Natural killer cell treated with Interleukin-12 subunit alpha and Interleukin-12 subunit beta and Interleukin-15 and Interleukin-18, amount 100 ng/mL, for 72 hours (primary cell): ENCODE measurements around the gene TTLL10. TPM values are rescaled to one million over a fixed set of nuclear protein-coding genes. Genes with fewer than 3 reads are reported as not detected.

Experiments used
- ATAC-seq, 2 donors: fragments of 150-1000 bp; cut with Tn5 transposase in 1 of 2; sonication (Bioruptor Pico), chemical (Tn5 transposase) in 1 of 2; 2 replicates each; pipeline ENCODE4 v1.10.0; 2021
- DNase-seq: peaks from one replicate; pipeline ENCODE4 v3.0.0; 2022; ENCODE audit warnings: low spot score
- H3K27ac Mint-ChIP-seq, 2 donors: 1 replicate in 1 of 2; 2 replicates in 1 of 2; pipeline ENCODE4 v1.8.0; 2022; ENCODE audit warnings: mixed read lengths in 2 of 2, mild to moderate bottlenecking in 1 of 2, moderate library complexity in 1 of 2
- H3K27me3 Mint-ChIP-seq, 2 donors: 1 replicate in 1 of 2; 2 replicates in 1 of 2; pipeline ENCODE4 v1.8.0; 2022; ENCODE audit warnings: mixed read lengths in 2 of 2
- H3K36me3 Mint-ChIP-seq: one replicate; pipeline ENCODE4 v1.8.0; 2022; ENCODE audit warnings: mixed read lengths
- H3K4me1 Mint-ChIP-seq, 2 donors: 1 replicate in 1 of 2; 2 replicates in 1 of 2; pipeline ENCODE4 v1.8.0; 2022; ENCODE audit warnings: low read depth in 2 of 2, mixed read lengths in 2 of 2, mild to moderate bottlenecking in 1 of 2
- H3K4me3 Mint-ChIP-seq: one replicate; pipeline ENCODE4 v1.8.0; 2022; ENCODE audit warnings: mixed read lengths
- H3K9me3 Mint-ChIP-seq: 2 replicates; pipeline ENCODE4 v1.8.0; 2022; ENCODE audit warnings: mixed read lengths
- total RNA-seq, 2 donors: library from RNA; stranded (reverse); gene quantifications; one replicate each; pipeline ENCODE4 v1.2.3, GENCODE V29; 2022

Gene TTLL10
- total RNA-seq, 2 donors from 2014 or later, result 0.31 TPM; not detected in 1

DNA sequence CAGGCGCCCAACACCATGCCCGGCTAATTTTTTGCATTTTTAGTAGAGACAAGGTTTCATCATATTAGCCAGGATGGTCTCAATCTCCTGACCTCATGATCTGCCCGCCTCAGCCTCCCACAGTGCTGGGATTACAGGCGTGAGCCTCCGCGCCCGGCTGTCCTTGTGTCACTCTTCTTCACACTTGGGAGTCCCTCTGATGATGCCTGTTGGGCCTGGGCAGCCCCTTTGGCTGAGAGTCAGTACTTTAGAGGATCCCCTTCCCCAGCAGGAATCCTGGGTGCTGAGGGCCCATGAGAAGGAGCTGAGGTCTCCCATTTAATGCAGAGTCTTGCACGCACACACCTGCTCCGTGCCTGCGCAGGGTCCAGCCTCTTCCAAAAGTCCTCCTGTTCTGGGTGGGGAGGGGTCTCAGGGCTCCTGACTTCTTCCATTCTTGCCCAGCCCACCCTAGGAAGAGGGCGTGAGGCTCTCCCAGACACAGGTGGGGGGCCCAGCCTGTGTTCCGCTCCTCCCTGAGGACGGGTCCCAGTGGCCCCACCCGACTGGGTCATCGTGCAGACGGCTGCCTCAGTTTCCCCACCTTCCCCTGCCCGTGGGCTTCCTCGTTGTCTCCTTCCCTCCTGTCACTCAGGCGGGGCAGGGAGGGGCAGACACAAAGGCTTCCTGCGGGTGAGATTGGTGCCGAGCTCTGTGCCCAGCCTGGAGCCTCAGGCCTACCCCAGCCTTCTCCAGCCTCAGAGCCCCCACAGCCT lies 3.9 kb downstream of the TTLL10 start:
- peaks cover 9 to 13% of the 10 kb centered on the region in 2 donors for H3K27me3 Mint-ChIP-seq
- H3K36me3 Mint-ChIP-seq, result no peaks in the 10 kb centered on the region
- no peaks in the 10 kb centered on the region for H3K9me3 Mint-ChIP-seq
- H3K4me1 Mint-ChIP-seq, result peaks cover 8 to 19% of the 10 kb centered on the region in 2 donors
- H3K4me3 Mint-ChIP-seq, result no peak overlapping the region
- no peak for DNase-seq
- H3K27ac Mint-ChIP-seq, result no peak overlapping the region
- no peak for ATAC-seq

DNA sequence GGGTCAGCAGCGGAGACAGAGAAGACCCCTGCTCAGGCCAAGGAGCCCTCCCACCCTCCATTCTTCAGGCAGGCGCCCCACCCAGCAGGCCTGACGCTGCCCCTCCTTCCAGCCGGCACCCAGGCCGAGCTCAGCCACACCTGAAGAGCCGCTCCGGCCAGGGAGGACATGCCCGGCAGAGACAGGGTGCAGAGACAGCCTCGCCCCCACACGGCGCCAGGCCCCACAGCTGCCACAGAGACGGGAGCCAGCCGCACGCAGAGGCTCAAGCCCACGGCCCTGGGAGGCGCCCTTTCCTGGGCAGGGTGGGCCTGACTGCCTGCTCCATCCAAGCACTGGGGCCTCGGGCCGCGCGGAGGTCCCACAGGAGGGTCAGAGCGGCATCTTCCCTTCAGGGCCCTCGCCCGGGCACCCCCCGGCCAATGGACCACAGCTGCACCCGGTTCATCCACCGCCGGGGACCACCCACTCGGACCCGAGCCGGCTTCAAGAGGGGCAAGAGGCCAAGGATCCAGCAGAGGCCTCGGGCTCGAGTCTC lies 5.2 kb downstream of the TTLL10 start:
- peaks cover 9 to 13% of the 10 kb centered on the region in 2 donors for H3K27me3 Mint-ChIP-seq
- peak in 1 of 2 donors; percentile 2 for ATAC-seq
- no peak overlapping the region for H3K27ac Mint-ChIP-seq
- no peak overlapping the region for H3K4me3 Mint-ChIP-seq
- no peaks in the 10 kb centered on the region for H3K9me3 Mint-ChIP-seq
- peaks cover 8 to 23% of the 10 kb centered on the region in 2 donors for H3K4me1 Mint-ChIP-seq
- DNase-seq, result peak; percentile 55
- no peaks in the 10 kb centered on the region for H3K36me3 Mint-ChIP-seq

GRCh38 chr1:1179346-1179982 lies 5.8 kb downstream of the TTLL10 start:
- DNase-seq (no peak), ATAC-seq (peak in 1 of 2 donors; percentile 26)
- Mint-ChIP-seq H3K4me3 (no peak overlapping the region), H3K27ac (no peak overlapping the region), H3K36me3 (no peaks in the 10 kb centered on the region), H3K4me1 (peaks cover 8 to 23% of the 10 kb centered on the region in 2 donors), H3K27me3 (peaks cover 9 to 13% of the 10 kb centered on the region in 2 donors), H3K9me3 (no peaks in the 10 kb centered on the region)

- Mint-ChIP-seq H3K9me3 (no peaks in the 10 kb centered on the region), H3K36me3 (no peaks in the 10 kb centered on the region), H3K27me3 (peaks cover 9 to 13% of the 10 kb centered on the region in 2 donors), H3K4me1 (peaks cover 8 to 23% of the 10 kb centered on the region in 2 donors), H3K27ac (no peak overlapping the region), H3K4me3 (no peak overlapping the region)
- peak; percentile 56 for DNase-seq
- ATAC-seq, result no peak
Observed at GRCh38 chr1:1179983-1180861, 6.5 kb downstream of the TTLL10 start.

DNA sequence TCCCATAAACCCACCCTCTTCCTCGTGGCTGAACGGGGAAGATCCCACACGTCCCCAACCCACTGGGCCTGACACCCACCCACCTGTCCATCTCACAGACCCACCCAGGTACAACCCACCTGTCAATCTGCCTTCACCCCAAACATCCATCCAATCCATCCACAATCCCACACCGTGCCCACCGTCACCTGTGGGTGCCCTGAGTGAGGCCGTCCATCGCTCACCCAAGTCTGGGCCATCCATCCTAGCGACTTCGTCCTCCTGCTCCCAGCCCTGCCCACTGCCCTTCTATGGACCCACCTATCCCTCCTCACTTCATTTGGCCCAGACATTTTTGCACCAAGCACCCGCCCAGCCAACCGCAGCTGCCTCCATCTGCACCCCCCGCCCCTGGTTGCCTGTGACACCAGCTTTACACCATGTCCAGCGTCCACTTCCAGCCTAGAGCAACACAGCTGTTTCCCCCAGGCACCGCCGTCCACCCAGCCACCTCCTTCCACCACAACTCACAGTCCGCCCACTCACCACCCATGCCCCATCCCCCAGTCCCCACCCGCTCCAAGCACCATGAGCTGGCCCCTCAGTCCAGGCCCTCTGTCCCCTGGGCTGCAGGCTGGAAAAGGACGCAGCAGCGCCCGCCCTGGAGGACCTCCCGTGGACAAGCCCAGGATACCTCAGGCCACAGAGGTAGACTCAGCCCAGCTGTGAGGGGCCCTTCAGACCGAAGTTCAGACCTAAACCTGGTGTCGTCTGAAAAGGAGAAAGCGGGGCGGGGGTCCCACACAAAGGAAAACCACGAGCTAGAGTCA lies 7.7 kb downstream of the TTLL10 start:
- H3K27me3 Mint-ChIP-seq, result peaks cover 9% of the 10 kb centered on the region in 2 donors
- no peak overlapping the region for H3K27ac Mint-ChIP-seq
- peak; percentile 56 for DNase-seq
- no peaks in the 10 kb centered on the region for H3K36me3 Mint-ChIP-seq
- no peaks in the 10 kb centered on the region for H3K9me3 Mint-ChIP-seq
- H3K4me3 Mint-ChIP-seq, result no peak overlapping the region
- H3K4me1 Mint-ChIP-seq, result peaks cover 8 to 28% of the 10 kb centered on the region in 2 donors
- no peak for ATAC-seq

- peaks cover 4 to 6% of the 10 kb centered on the region in 2 donors for H3K27me3 Mint-ChIP-seq
- peak; percentile 51 for DNase-seq
- H3K27ac Mint-ChIP-seq, result no peak overlapping the region
- no peaks in the 10 kb centered on the region for H3K9me3 Mint-ChIP-seq
- no peak for ATAC-seq
- H3K36me3 Mint-ChIP-seq, result no peaks in the 10 kb centered on the region
- peaks cover 8 to 25% of the 10 kb centered on the region in 2 donors for H3K4me1 Mint-ChIP-seq
- H3K4me3 Mint-ChIP-seq, result no peak overlapping the region
Observed at GRCh38 chr1:1181938-1182410, 8.3 kb downstream of the TTLL10 start.

- H3K4me1 Mint-ChIP-seq, result peaks cover 8 to 24% of the 10 kb centered on the region in 2 donors
- DNase-seq, result peak; percentile 56
- H3K9me3 Mint-ChIP-seq, result no peaks in the 10 kb centered on the region
- H3K4me3 Mint-ChIP-seq, result no peak overlapping the region
- no peak overlapping the region for H3K27ac Mint-ChIP-seq
- H3K27me3 Mint-ChIP-seq, result peaks cover 0 to 4% of the 10 kb centered on the region in 2 donors
- H3K36me3 Mint-ChIP-seq, result no peaks in the 10 kb centered on the region
- no peak for ATAC-seq
Observed at GRCh38 chr1:1182491-1183220, 9.0 kb downstream of the TTLL10 start.

GRCh38 chr1:1183221-1183747 lies 9.6 kb downstream of the TTLL10 start:
- peaks cover 0 to 4% of the 10 kb centered on the region in 2 donors for H3K27me3 Mint-ChIP-seq
- H3K4me1 Mint-ChIP-seq, result peaks cover 8 to 24% of the 10 kb centered on the region in 2 donors
- H3K4me3 Mint-ChIP-seq, result no peak overlapping the region
- no peak for ATAC-seq
- no peaks in the 10 kb centered on the region for H3K9me3 Mint-ChIP-seq
- peak overlapping the region in 1 of 2 donors; percentile 42 for H3K27ac Mint-ChIP-seq
- DNase-seq, result peak; percentile 52
- H3K36me3 Mint-ChIP-seq, result no peaks in the 10 kb centered on the region

- DNase-seq, result peak; percentile 52
- Mint-ChIP-seq H3K27ac (peak overlapping the region in 1 of 2 donors; percentile 42), H3K9me3 (no peaks in the 10 kb centered on the region), H3K4me3 (no peak overlapping the region), H3K4me1 (peaks cover 8 to 25% of the 10 kb centered on the region in 2 donors), H3K36me3 (no peaks in the 10 kb centered on the region), H3K27me3 (peaks cover 0 to 4% of the 10 kb centered on the region in 2 donors)
- ATAC-seq, result peak in 1 of 2 donors; percentile 32
Observed at GRCh38 chr1:1183833-1184775, 10.4 kb downstream of the TTLL10 start.

DNA sequence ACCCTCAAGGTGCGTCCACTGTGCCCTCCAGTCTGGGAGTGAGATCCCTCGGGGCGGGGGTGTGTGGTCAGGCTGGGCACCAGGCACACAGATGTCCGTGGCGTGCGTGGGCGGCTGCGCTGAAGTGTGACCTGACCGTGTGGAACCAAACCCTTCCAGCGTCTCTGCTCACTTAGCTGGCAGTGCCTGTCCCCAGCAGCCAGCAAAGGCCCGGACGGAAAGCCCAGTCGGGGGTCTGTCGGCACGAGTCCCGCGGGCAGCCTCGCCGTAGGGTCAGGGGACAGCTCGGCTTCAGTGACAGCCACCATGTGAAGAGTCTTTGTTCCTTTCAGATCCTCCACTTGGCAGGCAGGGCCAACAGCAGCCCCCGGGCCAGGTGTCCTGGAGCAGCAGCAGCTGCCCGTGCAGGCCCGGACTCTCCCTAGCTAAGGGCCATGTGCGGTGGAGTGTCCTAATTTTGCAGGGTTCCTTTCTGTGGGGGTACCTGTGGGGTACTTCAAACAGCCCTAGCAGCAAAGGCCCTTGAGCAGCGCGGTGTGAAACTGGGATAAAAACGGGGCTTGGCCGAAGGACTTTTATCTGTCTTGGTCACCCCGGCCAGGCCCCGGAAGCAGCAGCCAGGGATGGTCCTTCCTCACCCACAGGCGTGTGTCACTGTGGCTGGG lies 11.6 kb downstream of the TTLL10 start:
- peak; percentile 58 for DNase-seq
- Mint-ChIP-seq H3K4me1 (peaks cover 8 to 29% of the 10 kb centered on the region in 2 donors), H3K9me3 (no peaks in the 10 kb centered on the region)

DNA sequence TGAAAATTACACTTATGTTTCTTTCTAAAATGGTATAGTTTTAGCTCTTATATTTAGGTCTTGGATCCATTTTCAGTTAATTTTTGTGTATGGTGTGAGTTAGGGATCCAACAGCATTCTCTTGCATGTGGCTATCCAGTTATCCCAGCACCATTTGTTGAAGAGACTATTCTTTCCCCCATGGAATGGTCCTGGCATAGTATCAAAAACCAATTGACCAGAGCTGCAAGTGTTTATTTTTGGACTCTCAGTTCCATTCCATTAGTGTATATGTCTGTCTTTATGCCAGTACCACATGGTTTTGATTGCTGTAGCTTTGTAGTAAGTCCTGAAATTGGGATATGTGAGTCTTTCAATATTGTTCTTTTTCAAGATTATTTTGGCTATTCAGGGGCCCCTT lies 14.3 kb downstream of the TTLL10 start:
- Mint-ChIP-seq H3K36me3 (no peaks in the 10 kb centered on the region), H3K27ac (no peak overlapping the region), H3K27me3 (no peaks in the 10 kb centered on the region), H3K4me1 (peaks cover 0 to 20% of the 10 kb centered on the region in 2 donors), H3K9me3 (no peaks in the 10 kb centered on the region), H3K4me3 (no peak overlapping the region)
- ATAC-seq (no peak), DNase-seq (no peak)

More for the DNA sequence above, 11.6 kb downstream of the TTLL10 start:
- Mint-ChIP-seq H3K4me3 (no peak overlapping the region), H3K27ac (no peak overlapping the region), H3K27me3 (peaks cover 0 to 4% of the 10 kb centered on the region in 2 donors), H3K36me3 (no peaks in the 10 kb centered on the region)
- no peak for ATAC-seq
